ENCODE data around the gene P2RY14.

P2RY14 gene

GRCh38 chr3:151278230-151278629 is at the start of gene P2RY14:
Gene P2RY14, minus strand, starts transcription at chr3:151278542. Its CDS starts 64,226 bp downstream, at chr3:151214316.
- no peak for DNase-seq

DNA sequence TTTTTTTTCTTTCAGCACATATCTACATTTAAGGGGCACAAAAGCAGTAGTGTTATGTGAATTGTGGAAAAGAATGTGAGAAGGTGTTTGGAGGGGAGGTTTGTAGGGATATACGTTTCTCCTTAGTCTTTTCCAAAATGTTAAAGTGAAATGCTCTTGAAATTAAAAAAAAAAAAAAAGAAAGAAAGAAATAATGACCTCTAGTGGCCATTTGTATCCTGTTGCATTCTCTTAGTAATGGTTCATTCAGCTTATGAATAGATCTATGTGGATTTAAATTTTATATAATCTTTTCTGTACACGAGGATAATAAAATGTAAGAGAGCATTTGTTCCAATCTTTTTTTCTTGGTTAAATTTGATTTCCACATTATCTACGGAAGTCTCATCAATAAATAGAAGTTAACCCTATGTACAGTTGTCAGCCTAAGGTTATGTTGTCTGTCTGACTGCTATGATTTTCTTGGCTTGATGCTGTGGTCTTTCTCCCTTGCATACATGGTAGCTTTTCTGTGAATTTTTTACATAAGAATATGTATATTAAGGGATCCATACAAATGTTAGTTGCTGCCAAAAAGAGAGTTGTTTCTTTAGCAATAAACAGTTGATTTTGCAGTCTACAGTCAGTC is 49.3 kb upstream of the P2RY14 start:
- no peak for DNase-seq

- DNase-seq: no peak
These were observed 44.2 kb upstream of the P2RY14 start for GRCh38 chr3:151322511-151322910.

DNA sequence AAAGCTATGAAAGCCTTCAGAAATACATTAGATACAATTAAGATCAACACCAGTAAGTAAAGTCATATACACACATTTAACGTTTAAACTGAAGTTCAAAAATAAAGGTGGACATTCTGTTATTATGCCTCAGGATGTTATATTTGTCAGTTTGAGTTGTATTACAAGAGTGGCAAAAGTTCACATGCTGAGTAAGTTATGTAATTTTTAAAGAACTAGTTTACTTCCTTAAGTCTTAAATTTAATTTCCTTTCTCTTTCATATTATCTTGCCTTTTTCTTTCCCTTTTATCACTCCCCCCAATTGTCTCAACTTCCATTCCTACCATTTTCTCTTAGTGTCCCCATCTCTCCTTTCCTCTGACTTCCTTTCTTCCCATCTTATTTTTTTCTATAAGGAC is 43.2 kb upstream of the P2RY14 start:
- DNase-seq: no peak

DNA sequence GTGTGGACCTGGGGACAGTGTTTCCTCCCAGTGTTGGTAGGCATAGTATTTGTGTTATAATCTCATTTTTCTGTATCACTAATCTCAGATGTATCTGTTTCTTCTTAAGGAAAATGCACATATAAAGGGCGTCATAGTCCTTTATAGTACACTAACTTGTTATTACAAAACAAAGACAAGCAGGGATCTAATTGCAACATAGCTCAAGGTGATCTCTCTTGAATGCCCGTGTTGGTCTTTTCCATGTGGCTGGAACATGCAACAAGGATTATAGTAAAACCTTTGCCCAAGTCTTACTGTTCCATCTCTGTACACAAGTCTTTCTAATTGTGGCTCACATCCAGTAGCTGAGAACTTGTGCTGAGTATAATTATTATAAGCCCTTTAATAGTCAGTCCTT is 41.8 kb upstream of the P2RY14 start:
- no peak for DNase-seq

DNA sequence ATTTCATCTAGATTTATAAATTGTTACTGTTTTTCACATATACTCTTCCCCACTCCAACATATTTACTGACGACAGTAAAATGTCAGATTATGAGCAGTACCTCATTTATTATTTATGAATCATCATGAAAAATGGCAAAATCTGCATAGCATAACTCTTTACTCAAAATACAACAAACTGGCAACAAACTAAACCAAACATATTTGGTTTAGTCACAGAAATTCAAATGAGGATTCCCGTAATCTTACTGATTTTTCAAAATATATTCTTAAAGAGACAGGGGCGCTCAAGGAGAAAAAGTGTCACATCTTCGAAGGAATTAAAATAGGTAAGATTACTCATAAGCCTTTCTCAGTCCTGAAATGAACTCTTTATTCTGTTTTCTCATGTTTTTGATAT is 41.3 kb upstream of the P2RY14 start:
- no peak for DNase-seq

GRCh38 chr3:151318991-151319390 is 40.6 kb upstream of the P2RY14 start:
- no peak for DNase-seq

- no peak for DNase-seq
These were observed 40.0 kb upstream of the P2RY14 start for GRCh38 chr3:151318313-151318712.

DNA sequence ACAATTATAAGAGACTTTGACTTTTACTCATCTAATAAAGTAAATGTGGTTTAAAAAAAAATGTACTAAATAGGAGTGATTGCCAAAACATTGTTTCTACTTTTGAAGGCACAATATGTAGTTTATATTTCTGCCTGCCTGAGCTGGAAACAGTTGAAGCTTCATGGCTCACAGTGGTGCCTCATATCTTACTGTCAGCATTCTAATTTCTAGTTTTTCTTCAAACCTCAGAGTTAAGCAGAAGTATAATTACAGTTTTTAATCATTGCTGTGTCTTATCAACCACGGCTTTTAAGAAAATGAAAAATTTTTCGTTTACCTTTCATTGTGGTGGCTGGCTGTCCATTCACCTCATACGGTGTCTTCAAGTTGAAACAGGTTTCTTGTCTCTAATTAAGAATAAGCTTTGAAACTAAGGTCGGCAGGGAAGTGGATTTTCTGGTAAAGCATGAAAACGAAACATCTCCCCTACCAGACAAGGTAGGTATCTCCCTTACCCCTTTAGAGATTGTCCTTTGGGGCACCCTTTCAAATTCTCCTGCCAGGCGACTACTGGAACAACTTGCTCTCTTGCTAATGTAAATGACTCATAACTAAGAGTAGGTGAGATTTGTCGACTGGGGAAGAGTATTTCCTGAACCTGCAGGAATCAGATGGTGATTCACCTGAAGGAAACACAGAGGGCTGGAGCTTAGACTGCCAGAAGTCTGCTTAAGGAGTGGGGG is 38.1 kb upstream of the P2RY14 start, which contains the start of gene GPR87:
TSS of gene GPR87 (minus strand) at position 554 of the 725 bp plus-strand sequence. CDS start 16,720 bp downstream, outside the sequence.
- no peak for DNase-seq

GRCh38 chr3:151315846-151316245 is 37.5 kb upstream of the P2RY14 start:
- DNase-seq: no peak

DNA sequence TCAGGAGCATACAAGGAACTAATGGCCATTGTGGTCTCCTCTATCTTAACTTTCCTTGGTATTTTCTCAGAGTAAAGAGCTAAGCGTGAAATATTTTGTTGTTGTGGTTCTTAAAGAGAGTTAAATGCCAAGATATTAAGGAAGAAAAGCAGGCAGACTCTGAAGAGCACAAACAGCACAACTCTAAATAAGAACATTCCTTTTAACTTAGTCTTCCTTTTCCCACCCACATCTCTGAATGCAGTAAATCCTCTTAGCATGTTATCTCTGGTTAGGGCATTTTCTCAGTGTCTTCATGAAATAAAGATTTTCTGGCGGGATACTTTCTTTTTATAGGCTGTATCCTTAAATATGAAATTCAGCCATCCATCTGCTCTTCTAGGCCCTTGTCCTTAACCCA is 36.8 kb upstream of the P2RY14 start:
- DNase-seq: no peak

DNA sequence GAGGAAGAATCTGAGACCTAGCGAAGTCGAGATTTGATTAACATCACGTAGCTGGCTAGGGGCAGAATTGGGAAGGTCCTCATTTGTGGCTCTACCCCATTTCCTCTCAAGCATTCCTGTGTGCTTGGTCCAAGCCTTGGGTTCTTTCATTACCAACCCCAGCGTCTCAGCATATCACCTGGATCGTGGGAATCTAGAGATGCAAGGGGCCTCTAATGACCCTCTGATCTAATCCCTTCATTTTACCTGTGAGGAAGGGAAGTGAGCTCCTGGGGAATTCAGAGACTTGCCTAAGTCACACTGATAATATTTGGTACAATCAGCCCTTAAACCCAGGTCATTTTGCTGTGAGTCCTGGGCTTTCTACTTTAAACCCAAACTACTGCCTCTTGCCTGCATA is 36.3 kb upstream of the P2RY14 start:
- DNase-seq: no peak

- DNase-seq: no peak
These were observed 35.8 kb upstream of the P2RY14 start for GRCh38 chr3:151314137-151314536.

- no peak for DNase-seq
These were observed 34.6 kb upstream of the P2RY14 start for GRCh38 chr3:151312972-151313371.

DNA sequence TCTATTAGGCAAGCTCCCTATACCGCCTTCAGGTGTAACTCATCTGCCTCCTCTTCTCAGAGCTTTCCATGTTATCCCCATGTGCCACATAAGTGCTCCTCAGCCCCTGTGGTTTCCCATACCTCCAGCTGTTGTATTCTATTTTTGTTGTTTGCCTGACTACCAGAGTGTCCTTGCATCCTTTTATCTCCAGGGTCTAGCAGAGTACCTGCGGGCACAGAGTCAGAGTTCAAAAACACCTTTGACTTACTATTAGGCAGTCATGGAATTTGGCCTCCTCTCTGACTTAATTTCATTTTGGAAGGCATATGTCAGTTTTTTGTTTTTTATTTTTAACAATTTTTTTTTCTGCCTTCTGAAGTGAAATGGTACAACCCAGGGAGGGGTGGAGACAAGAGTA is 31.2 kb upstream of the P2RY14 start:
- DNase-seq: no peak

GRCh38 chr3:151307583-151308488 is 29.5 kb upstream of the P2RY14 start:
- DNase-seq: no peak

DNA sequence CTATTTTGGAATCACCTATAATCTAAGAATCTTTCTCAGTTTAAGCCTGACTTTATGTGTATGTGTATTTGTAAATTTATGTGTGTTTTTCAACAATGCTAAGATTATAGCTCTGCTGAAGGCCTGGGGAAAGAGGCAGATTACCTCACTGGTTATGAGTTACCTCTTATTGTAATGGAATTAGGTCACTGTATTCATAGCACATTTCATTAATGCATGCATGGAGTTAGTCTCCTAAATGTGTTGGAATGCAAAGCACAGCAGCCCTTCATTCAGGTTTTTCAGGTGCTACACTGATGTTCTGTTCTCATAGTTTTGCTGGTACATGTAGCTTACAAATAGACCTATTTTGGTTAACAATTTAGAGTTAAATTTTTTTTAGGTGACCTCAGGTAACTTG is 28.8 kb upstream of the P2RY14 start:
- no peak for DNase-seq

- no peak for DNase-seq
These were observed 27.9 kb upstream of the P2RY14 start for GRCh38 chr3:151306168-151306810.

- DNase-seq: no peak
These were observed 27.4 kb upstream of the P2RY14 start for GRCh38 chr3:151305775-151306151.

DNA sequence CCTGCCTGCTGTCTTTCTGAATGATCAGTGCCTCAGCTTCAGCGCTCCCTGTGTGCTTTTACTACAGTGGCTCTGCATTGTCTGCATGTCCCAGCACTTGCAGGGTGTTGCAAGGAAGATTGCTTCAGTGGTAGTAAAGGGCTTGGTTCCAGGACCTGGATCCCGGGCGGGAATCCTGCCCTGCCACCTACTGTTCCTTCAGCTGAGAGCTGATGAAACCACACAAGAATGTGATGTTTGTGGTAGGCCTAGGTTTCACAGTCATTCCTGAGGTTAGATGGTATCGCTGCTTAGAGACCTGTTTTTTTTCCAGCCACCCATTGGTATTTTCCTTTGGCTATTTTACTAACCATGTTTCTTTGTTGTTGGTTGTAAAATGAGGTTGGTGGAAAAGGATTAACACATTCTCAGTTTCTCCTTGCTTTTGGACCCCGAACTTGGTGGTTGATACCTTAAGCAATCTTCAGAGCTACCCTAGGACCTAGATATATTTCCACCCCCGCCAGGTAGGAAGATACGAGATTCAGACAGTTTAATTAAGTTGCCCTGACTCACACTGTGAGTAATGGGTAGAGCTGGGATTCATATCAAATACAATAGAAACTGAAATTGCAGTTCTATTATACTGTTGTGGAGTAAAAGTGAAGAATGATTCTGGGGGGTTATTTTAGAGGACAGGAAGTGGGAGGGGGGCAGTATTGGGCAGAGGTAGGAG is 26.9 kb upstream of the P2RY14 start:
- DNase-seq: no peak

DNA sequence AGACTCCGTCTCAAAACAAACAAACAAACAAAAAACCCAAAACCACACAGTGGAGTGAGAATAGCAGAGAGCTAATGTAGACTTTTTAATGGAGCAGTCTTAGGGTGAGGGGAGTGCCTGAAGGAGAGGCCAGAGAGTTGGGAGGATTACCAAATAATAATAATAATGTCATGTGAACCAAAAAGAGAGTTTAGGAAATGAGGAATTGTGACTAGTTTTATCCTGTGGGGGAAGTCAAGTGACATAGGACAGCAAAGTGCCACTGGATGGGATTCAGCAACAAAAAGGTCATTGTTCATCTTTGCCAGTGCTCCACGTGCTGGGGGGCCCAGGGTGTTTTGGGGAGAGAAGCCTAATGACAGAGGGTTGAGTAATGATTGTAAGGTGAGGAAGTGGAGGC is 25.4 kb upstream of the P2RY14 start:
- DNase-seq: no peak

GRCh38 chr3:151301787-151302186 is 23.4 kb upstream of the P2RY14 start:
- no peak for DNase-seq
